K562 (cell line): ENCODE measurements around the gene NPAS2. TPM values are rescaled to one million over a fixed set of nuclear protein-coding genes. Genes with fewer than 3 reads are reported as not detected.

Source experiments
- ATAC-seq: fragments of 200-7000 bp; cut with Tn5 transposase; 3 replicates; pipeline ENCODE4 v1.9.1; 2020; ENCODE audit warnings: moderate library complexity
- BruUV-seq: library from RNA; stranded (reverse); fragments of 400-500 nt; replicated peaks from 2 replicates; lab custom pipeline; 2021; lab: Mats Ljungman, UMichigan
- CTCF ChIA-PET: fragments of 300-600 bp; formaldehyde crosslinking; extraction: SDS; loops from one replicate; lab custom pipeline; 2021; ENCODE audit warnings: low intra/inter-chr PET ratio; lab: Yijun Ruan, JAX
- POLR2A ChIA-PET: fragments of 300-600, 350-650 bp; sonication (Branson Sonifier 250); formaldehyde crosslinking; extraction: SDS; loops from one replicate; lab custom pipeline; 2021; ENCODE audit warnings: antibody characterized with exemption, inconsistent platforms; lab: Yijun Ruan, JAX
- DNase-seq, 4 experiments: peaks; one replicate each; pipeline versions ENCODE4 v3.0.0 to v3.0.0-alpha.2; 2011 to 2018; ENCODE audit warnings: low spot score in 3 of 4, mixed read lengths in 3 of 4; ENCODE audit errors: extremely low read depth in 1 of 4
- FAIRE-seq: peaks from 2 replicates; lab custom pipeline; 2011; peaks lifted over from hg19 to GRCh38; lab: Jason Lieb, UNC
- H2AFZ ChIP-seq: 2 replicates; pipeline ENCODE4 v1.6.0; 2011; ENCODE audit warnings: low read depth, low read length, control low read depth, inconsistent platforms
- H3K27ac ChIP-seq: fragments of 200-600 bp; 3 replicates; pipeline ENCODE4 v1.8.0; 2011; ENCODE audit warnings: low read depth, mild to moderate bottlenecking, control low read depth, inconsistent platforms, low read length, moderate library complexity, mixed read lengths; ENCODE audit errors: extremely low read depth
- H3K27me3 ChIP-seq, 2 experiments: fragments of 300-600 bp in 1 of 2; 2 replicates in 1 of 2; 3 replicates in 1 of 2; pipeline versions ENCODE4 v1.6.0 to v1.8.0; 2011; ENCODE audit warnings: inconsistent platforms in 2 of 2, low read length in 2 of 2, mild to moderate bottlenecking in 1 of 2, mixed read lengths in 1 of 2, moderate library complexity in 1 of 2; ENCODE audit not compliant: control insufficient read depth in 2 of 2, insufficient read depth in 2 of 2
- H3K36me3 ChIP-seq: fragments of 300-600 bp; 3 replicates; pipeline ENCODE4 v1.8.0; 2011; ENCODE audit warnings: mild to moderate bottlenecking, low read length, inconsistent platforms; ENCODE audit not compliant: control insufficient read depth, insufficient read depth
- H3K4me1 ChIP-seq, 2 experiments: fragments of 200-600 bp in 1 of 2; replicated peaks in 1 of 2; 2 replicates in 1 of 2; 3 replicates in 1 of 2; pipeline versions ENCODE4 v1.5.1 to v1.8.0; 2011; ENCODE audit warnings: inconsistent platforms in 2 of 2, low read length in 2 of 2, mild to moderate bottlenecking in 1 of 2, mixed read lengths in 1 of 2, moderate library complexity in 1 of 2; ENCODE audit not compliant: control insufficient read depth in 2 of 2, insufficient read depth in 2 of 2
- H3K4me2 ChIP-seq: 2 replicates; pipeline ENCODE4 v1.6.1; 2011; ENCODE audit warnings: low read length, control low read depth, inconsistent platforms, mixed read lengths; ENCODE audit not compliant: insufficient read depth
- H3K4me3 ChIP-seq: fragments of 200-600 bp; sonication (generic), shearing (Covaris generic); 2 replicates; pipeline ENCODE4 v1.5.1; 2016; ENCODE audit warnings: control low read depth, inconsistent platforms
- H3K79me2 ChIP-seq: fragments of 200-600 bp; 3 replicates; pipeline ENCODE4 v1.8.0; 2011; ENCODE audit warnings: low read length, inconsistent platforms; ENCODE audit not compliant: control insufficient read depth, insufficient read depth
- H3K9ac ChIP-seq, 2 experiments: 2 replicates each; pipeline versions ENCODE4 v1.6.0 to v1.6.1; 2011; ENCODE audit warnings: low read depth in 2 of 2, low read length in 2 of 2, control low read depth in 1 of 2, inconsistent platforms in 1 of 2, mild to moderate bottlenecking in 1 of 2, mixed read lengths in 1 of 2; ENCODE audit not compliant: insufficient read depth in 1 of 2
- H3K9me1 ChIP-seq: one replicate; pipeline ENCODE4 v1.6.0; 2011; ENCODE audit warnings: inconsistent platforms, mild to moderate bottlenecking, low read length, moderate library complexity; ENCODE audit not compliant: control insufficient read depth, insufficient read depth
- H3K9me3 ChIP-seq: replicated peaks from 2 replicates; pipeline ENCODE4 v1.5.1; 2011; ENCODE audit warnings: low read depth, low read length, inconsistent platforms; ENCODE audit not compliant: control insufficient read depth, insufficient read depth
- H4K20me1 ChIP-seq: replicated peaks from 2 replicates; pipeline ENCODE4 v1.6.1; 2011; ENCODE audit warnings: low read length, inconsistent platforms, mixed read lengths; ENCODE audit not compliant: control insufficient read depth, insufficient read depth
- ATF1 ChIP-seq, 2 experiments: fragments of 450-650 bp in 1 of 2; IDR thresholded peaks; 2 replicates each; pipeline ENCODE4 v1.6.1; 2016; ENCODE audit warnings: missing compliant biosample characterization in 1 of 2, missing genetic modification characterization in 1 of 2
- CEBPB ChIP-seq: fragments of 450-650 bp; IDR thresholded peaks from 2 replicates; pipeline ENCODE4 v1.6.1; 2016; ENCODE audit warnings: missing genetic modification characterization, missing compliant biosample characterization
- DDX20 ChIP-seq: fragments of 450-650 bp; IDR thresholded peaks from 2 replicates; pipeline ENCODE4 v1.6.1; 2016; ENCODE audit warnings: missing genetic modification characterization, low read depth, mild to moderate bottlenecking, missing compliant biosample characterization, moderate library complexity
- FOXJ2 ChIP-seq: fragments of 200-800 bp; sonication (Bioruptor generic); IDR thresholded peaks from 2 replicates; pipeline ENCODE4 v1.6.1; 2016; ENCODE audit warnings: missing genetic modification characterization, missing compliant biosample characterization
- IRF1 ChIP-seq: sonication (generic); formaldehyde crosslinking; IDR thresholded peaks from 2 replicates; pipeline ENCODE4 v1.8.0; 2022; ENCODE audit warnings: missing genetic modification reagents, mild to moderate bottlenecking, borderline replicate concordance
- KAT8 ChIP-seq: fragments of 450-650 bp; IDR thresholded peaks from 2 replicates; pipeline ENCODE4 v1.6.1; 2016; ENCODE audit warnings: low read depth, mild to moderate bottlenecking
- NCOA6 ChIP-seq: fragments of 450-650 bp; IDR thresholded peaks from 2 replicates; pipeline ENCODE4 v1.6.1; 2017; ENCODE audit warnings: mild to moderate bottlenecking
- PURB ChIP-seq: sonication (generic); formaldehyde crosslinking; IDR thresholded peaks from 2 replicates; pipeline ENCODE4 v1.9.0; 2021; ENCODE audit warnings: low read depth, mild to moderate bottlenecking, missing genetic modification reagents
- RBM22 ChIP-seq: fragments of 200-400 bp; formaldehyde crosslinking; IDR thresholded peaks from 2 replicates; pipeline ENCODE4 v1.6.1; 2018; ENCODE audit warnings: low read length, low read depth; ENCODE audit not compliant: poor library complexity, severe bottlenecking
- RFX7 ChIP-seq: fragments of 250-450 bp; sonication (Bioruptor Pico); IDR thresholded peaks from 2 replicates; pipeline ENCODE4 v1.5.1; 2021; ENCODE audit warnings: mild to moderate bottlenecking
- RNF2 ChIP-seq: sonication (generic); IDR thresholded peaks from 2 replicates; pipeline ENCODE4 v1.6.1; 2016
- THRAP3 ChIP-seq: fragments of 450-650 bp; IDR thresholded peaks from 2 replicates; pipeline ENCODE4 v1.6.1; 2016; ENCODE audit warnings: mild to moderate bottlenecking, inconsistent platforms, borderline replicate concordance
- ZFP36 ChIP-seq: fragments of 150-350 bp; IDR thresholded peaks from 2 replicates; pipeline ENCODE4 v1.6.1; 2018; ENCODE audit warnings: low read length, low read depth; ENCODE audit not compliant: partially characterized antibody
- ZKSCAN8 ChIP-seq: fragments of 200-800 bp; sonication (Bioruptor generic); IDR thresholded peaks from 2 replicates; pipeline ENCODE4 v1.6.1; 2016; ENCODE audit warnings: missing genetic modification characterization, missing compliant biosample characterization
- ZNF143 ChIP-seq: sonication (generic); formaldehyde crosslinking; IDR thresholded peaks from 2 replicates; pipeline ENCODE4 v1.9.0; 2022; ENCODE audit warnings: mild to moderate bottlenecking, missing genetic modification reagents
- ZNF79 ChIP-seq: fragments of 250-450 bp; sonication (Bioruptor Pico); IDR thresholded peaks from 2 replicates; pipeline ENCODE4 v1.4.0; 2020; ENCODE audit warnings: low read depth, mild to moderate bottlenecking, moderate library complexity
- WGBS: fragments of 100-300 bp; shearing (Covaris generic); methylation state at CpG from one replicate; pipeline ENCODE4 v1.1.6; 2016; ENCODE audit warnings: low coverage, mixed read lengths; ENCODE audit not compliant: insufficient coverage; ENCODE audit errors: missing lambda C conversion rate; 5-methylcytosine and 5-hydroxymethylcytosine counted together
- in situ Hi-C: fragments of 300-500 bp; cut with MboI; formaldehyde crosslinking; loops from 4 replicates; pipeline ENCODE4 v1.15.0; 2018; ENCODE audit warnings: inconsistent platforms, mixed read lengths
- intact Hi-C: fragments of 100-400 bp; cut with micrococcal nuclease; formaldehyde crosslinking; loops from 2 replicates; pipeline ENCODE4 v1.14.2; 2022
- polyA plus RNA-seq, 8 experiments: library from polyadenylated mRNA; depleted of rRNA in 4 of 8; stranded (reverse) in 5 of 8; unstranded in 3 of 8; fragments of >200 nt; fragmentation: Nextera tagmentation in 2 of 8; fragmentation: Illumina TruSeq in 1 of 8; extraction: Ambion mirVana in 2 of 8; extraction: Trizol in 1 of 8; gene quantifications; 2 replicates each; pipeline versions ENCODE4 v1.2.1 to v1.2.3, GENCODE V29; 2011 to 2014; ENCODE audit warnings: inconsistent platforms in 1 of 8, missing spikeins in 1 of 8
- total RNA-seq, 7 experiments: library from RNA; depleted of rRNA in 6 of 7; stranded (reverse); fragments of >200 nt in 6 of 7; fragmentation: Illumina TruSeq in 2 of 7; extraction: Trizol in 2 of 7; gene quantifications; 2 replicates each; pipeline versions ENCODE4 v1.2.1 to v1.2.3, GENCODE V29; 2011 to 2021; ENCODE audit warnings: low replicate concordance in 1 of 7
- TF ChIP-seq, protein P1 (sequence below): fragments of 250-450 bp; sonication (Bioruptor Pico); IDR thresholded peaks from 2 replicates; pipeline ENCODE4 v1.4.0; 2020; ENCODE audit warnings: mild to moderate bottlenecking, moderate library complexity, borderline replicate concordance

The NPAS2 gene
- total and polyA plus RNA-seq, 9 of the 15 experiments (the other 6 are each of a cell fraction or from before 2014, with no cell fraction given): 0.06 to 0.29 (median 0.07) TPM; not detected in 5

DNA sequence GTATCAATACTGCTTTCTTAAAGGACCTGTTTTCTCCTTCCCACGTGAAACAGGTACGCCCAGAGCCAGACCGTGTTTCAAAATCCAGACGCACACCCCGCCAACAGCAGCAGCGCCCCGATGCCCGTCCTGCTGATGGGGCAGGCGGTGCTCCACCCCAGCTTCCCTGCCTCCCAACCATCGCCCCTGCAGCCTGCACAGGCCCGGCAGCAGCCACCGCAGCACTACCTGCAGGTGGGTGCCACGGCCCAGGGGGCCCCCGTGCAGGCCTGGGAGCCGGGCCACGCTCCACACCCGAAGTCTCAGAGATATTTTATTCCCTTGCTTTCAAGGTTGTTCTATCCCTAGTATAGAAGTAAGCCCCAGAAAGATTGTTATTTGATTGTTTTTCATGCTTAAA lies 173.4 kb downstream of the NPAS2 start (continued):
- TF ChIP-seq CEBPB (tag) (no peak), DDX20 (tag) (no peak), ZKSCAN8 (CRISPR knock-in tag) (no peak), NCOA6 (no peak), ZNF79 (CRISPR knock-in tag) (no peak), ZFP36 (no peak)

DNA sequence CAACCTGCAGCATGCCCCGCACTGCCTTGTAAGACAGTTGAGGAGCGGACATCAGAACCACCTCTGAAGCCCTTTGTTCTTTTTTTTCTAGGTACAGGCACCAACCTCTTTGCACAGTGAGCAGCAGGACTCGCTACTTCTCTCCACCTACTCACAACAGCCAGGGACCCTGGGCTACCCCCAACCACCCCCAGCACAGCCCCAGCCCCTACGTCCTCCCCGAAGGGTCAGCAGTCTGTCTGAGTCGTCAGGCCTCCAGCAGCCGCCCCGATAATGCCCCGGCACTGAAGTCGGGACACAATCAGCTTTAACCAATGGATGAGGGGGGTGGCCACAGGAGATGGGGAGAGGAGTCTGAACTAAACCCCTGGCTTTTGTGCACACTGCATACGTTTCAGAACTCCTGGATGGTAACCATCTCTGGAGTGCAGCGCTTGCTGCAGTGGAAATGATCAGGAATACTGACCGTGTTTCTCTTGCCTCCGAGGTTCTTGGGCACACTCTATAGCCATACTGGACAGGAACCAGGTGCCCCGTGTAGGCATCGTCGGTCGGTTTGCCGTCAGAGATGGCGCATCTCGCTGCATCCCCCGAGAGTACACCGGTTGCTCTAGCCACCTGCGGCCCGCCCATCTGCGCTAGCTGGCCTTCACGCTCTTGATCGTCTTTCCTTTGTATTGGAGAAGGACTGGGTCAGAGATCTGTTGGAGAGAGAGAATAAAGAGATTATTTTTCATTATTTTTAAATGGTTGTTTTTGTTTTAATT lies 175.6 kb downstream of the NPAS2 start:
- ATAC-seq (no peak; the same call in 2 of the 3 replicates), DNase-seq (no peak), FAIRE-seq (no peak)
- no peak overlapping the region for H3K27ac ChIP-seq
- H3K9me3 ChIP-seq: no peaks in the 10 kb centered on the region
- ChIA-PET CTCF (no interaction called here), POLR2A (no interaction called here)
- no peak overlapping the region for H3K4me2 ChIP-seq
- no peaks in the 10 kb centered on the region for H3K79me2 ChIP-seq
- BruUV-seq: no TSS peak
- WGBS: 17% methylated on average over 26 of the region's 28 CpGs
- peaks cover 19 to 44% of the 10 kb centered on the region in 2 experiments; a peak in 4 of 5 replicates for H3K27me3 ChIP-seq
- H3K4me1 ChIP-seq: peaks cover 0 to 6% of the 10 kb centered on the region in 2 experiments; a peak in 2 of 5 replicates
- intact Hi-C loops: no loop called here
- H3K4me3 ChIP-seq: no peak overlapping the region
- no peaks in the 10 kb centered on the region for H3K36me3 ChIP-seq
- H3K9me1 ChIP-seq: no peaks in the 10 kb centered on the region
- no peak overlapping the region for H2AFZ ChIP-seq
- in situ Hi-C loops: loop anchor here (10.0 kb wide), 1 partner anchor 381 kb away; no protein-coding TSS in a partner anchor
- no peak overlapping the region for H3K9ac ChIP-seq
- H4K20me1 ChIP-seq: no peaks in the 10 kb centered on the region
- no peak for TF ChIP-seq KAT8
- no peak for TF ChIP-seq ATF1 (CRISPR knock-in tag; IDR thresholded peaks at IDR 0.05)
- no peak for TF ChIP-seq ATF1 (tag; IDR thresholded peaks at IDR 0.05)
- no peak for TF ChIP-seq RNF2
- TF ChIP-seq PURB (CRISPR knock-in tag): no peak
- TF ChIP-seq FOXJ2 (tag): no peak
- TF ChIP-seq THRAP3: no peak
- TF ChIP-seq, protein P1, sequence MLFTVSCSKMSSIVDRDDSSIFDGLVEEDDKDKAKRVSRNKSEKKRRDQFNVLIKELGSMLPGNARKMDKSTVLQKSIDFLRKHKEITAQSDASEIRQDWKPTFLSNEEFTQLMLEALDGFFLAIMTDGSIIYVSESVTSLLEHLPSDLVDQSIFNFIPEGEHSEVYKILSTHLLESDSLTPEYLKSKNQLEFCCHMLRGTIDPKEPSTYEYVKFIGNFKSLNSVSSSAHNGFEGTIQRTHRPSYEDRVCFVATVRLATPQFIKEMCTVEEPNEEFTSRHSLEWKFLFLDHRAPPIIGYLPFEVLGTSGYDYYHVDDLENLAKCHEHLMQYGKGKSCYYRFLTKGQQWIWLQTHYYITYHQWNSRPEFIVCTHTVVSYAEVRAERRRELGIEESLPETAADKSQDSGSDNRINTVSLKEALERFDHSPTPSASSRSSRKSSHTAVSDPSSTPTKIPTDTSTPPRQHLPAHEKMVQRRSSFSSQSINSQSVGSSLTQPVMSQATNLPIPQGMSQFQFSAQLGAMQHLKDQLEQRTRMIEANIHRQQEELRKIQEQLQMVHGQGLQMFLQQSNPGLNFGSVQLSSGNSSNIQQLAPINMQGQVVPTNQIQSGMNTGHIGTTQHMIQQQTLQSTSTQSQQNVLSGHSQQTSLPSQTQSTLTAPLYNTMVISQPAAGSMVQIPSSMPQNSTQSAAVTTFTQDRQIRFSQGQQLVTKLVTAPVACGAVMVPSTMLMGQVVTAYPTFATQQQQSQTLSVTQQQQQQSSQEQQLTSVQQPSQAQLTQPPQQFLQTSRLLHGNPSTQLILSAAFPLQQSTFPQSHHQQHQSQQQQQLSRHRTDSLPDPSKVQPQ (CRISPR knock-in tag): no peak
- no peak for TF ChIP-seq ZNF143
- TF ChIP-seq IRF1 (CRISPR knock-in tag): no peak
- no peak for TF ChIP-seq RFX7 (CRISPR knock-in tag)
- no peak for TF ChIP-seq RBM22
